Cardiac fibroblast (primary cell): Measurements from ENCODE around the gene KSR1.

Experiments used
- DNase-seq, 2 donors: peaks; one replicate each; pipeline versions ENCODE4 v3.0.0 to v3.0.0-alpha.2; 2010; ENCODE audit warnings: low read depth in 2 of 2
- H3K4me3 ChIP-seq, 2 donors: replicated peaks in 1 of 2; 1 replicate in 1 of 2; 2 replicates in 1 of 2; pipeline ENCODE4 v1.5.1; 2011; ENCODE audit warnings: low read depth in 2 of 2, low read length in 2 of 2, mild to moderate bottlenecking in 2 of 2, moderate library complexity in 1 of 2
- CTCF ChIP-seq: IDR thresholded peaks from one replicate; pipeline ENCODE4 v1.5.1; 2011; ENCODE audit warnings: low read depth, mild to moderate bottlenecking, low read length, inconsistent platforms

The KSR1 gene

GRCh38 chr17:27525836-27526603, 69.8 kb downstream of the KSR1 start:
- no peak overlapping the region for H3K4me3 ChIP-seq
- no peak for DNase-seq
- no peak for TF ChIP-seq CTCF

- DNase-seq: peak; percentile 50 to 58
- H3K4me3 ChIP-seq: no peak overlapping the region
- TF ChIP-seq CTCF: no peak
Observed at GRCh38 chr17:27526604-27527002, 70.4 kb downstream of the KSR1 start.

GRCh38 chr17:27529230-27529796, 73.1 kb downstream of the KSR1 start:
- peak; percentile 34 to 72 for DNase-seq
- no peak for TF ChIP-seq CTCF
- no peak overlapping the region for H3K4me3 ChIP-seq

GRCh38 chr17:27530764-27531391, 74.6 kb downstream of the KSR1 start:
- no peak overlapping the region for H3K4me3 ChIP-seq
- peak; percentile 55 to 58 for DNase-seq
- no peak for TF ChIP-seq CTCF

GRCh38 chr17:27531469-27531961, 75.3 kb downstream of the KSR1 start:
- no peak for TF ChIP-seq CTCF
- DNase-seq: no peak
- H3K4me3 ChIP-seq: no peak overlapping the region

GRCh38 chr17:27532269-27533263, 76.3 kb downstream of the KSR1 start:
- no peak overlapping the region for H3K4me3 ChIP-seq
- DNase-seq: peak in 1 of 2 donors; percentile 46
- no peak for TF ChIP-seq CTCF
